ENCODE results near the gene GEMIN4. TPM values are rescaled to one million over a fixed set of nuclear protein-coding genes. Genes with fewer than 3 reads are reported as not detected.

GEMIN4 gene
- total and polyA plus RNA-seq, 2 of the 8 experiments (the other 6 are each of a cell fraction or from before 2014, with no cell fraction given) = 32.1 to 51.9 TPM

DNA sequence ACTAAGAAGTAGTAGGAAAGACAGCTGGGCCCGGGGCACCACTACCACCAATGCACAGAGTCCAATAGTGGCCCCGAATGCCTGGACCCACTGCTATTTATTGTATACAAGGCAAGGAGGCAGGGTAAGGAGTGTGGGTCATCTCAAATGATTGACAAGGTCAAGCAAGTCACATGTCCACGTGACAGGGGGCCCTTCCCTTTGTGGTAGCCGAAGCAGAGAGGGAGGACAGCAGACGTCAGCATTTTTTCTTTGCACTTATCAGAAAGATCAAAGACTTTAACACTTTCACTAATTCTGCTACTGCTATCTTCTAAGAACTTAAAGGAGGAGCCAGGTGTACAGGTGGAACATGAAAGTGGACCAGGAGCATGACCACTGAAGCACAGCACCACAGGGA, 43.9 kb downstream of the GEMIN4 start (continued):
- no peak for TF ChIP-seq KDM1A (IDR thresholded peaks at IDR 0.05; ENCODE audit: borderline replicate concordance, low read length)
- TF ChIP-seq CHD1 (IDR thresholded peaks at IDR 0.05; ENCODE audit: low read depth, low read length) = no peak
- TF ChIP-seq NRF1 (IDR thresholded peaks at IDR 0.05; ENCODE audit: low read depth, low read length) = no peak
- TF ChIP-seq MAX (IDR thresholded peaks at IDR 0.05) = no peak
- TF ChIP-seq SIN3A (conservative IDR thresholded peaks at IDR 0.05 in 1 of 2, IDR thresholded peaks at IDR 0.05 in 1 of 2; ENCODE audit: low read depth in 1 of 2, low read length in 2 of 2) = no peak
- no peak for TF ChIP-seq CTCF (IDR thresholded peaks at IDR 0.05; ENCODE audit: control extremely low read depth in 1 of 3, insufficient read depth in 1 of 3, low read depth in 1 of 3, low read length in 3 of 3)
